ENCODE results near the gene KRT72.

KRT72 gene

DNA sequence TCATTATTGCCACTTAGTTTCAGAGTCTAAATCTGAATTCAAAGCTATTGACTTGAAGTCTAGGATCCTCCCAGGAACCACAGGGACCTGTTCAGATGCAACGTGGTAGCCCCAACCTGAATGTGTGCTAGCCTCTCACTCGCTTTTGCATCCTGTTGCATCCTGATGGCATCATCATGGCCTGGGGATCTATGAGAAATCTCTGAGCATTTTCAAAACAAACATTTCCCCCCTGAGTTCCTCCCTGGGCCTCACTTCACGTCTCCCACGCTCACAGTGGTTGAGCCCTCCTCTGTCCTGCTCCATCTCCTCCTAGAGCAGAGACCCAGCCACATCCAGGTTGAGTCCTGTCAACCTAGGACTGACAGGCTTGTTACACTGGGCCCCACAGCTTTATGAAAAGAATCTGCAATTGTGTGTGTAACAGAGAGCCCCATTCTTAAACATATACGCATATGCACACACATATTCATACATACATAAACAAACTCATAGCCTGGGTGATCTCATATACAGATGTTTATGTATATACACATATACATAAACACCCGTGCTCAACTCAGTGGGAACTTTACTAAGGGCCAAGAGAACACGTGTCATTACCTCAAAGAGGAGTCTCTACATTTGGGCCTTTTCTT lies 5.4 kb upstream of the KRT72 start:
- no peaks in the 10 kb centered on the region for H3F3A ChIP-seq (ENCODE audit: insufficient read depth)
- no peaks in the 10 kb centered on the region for H3K27me3 ChIP-seq (ENCODE audit: low read length)
- TF ChIP-seq, protein P1, sequence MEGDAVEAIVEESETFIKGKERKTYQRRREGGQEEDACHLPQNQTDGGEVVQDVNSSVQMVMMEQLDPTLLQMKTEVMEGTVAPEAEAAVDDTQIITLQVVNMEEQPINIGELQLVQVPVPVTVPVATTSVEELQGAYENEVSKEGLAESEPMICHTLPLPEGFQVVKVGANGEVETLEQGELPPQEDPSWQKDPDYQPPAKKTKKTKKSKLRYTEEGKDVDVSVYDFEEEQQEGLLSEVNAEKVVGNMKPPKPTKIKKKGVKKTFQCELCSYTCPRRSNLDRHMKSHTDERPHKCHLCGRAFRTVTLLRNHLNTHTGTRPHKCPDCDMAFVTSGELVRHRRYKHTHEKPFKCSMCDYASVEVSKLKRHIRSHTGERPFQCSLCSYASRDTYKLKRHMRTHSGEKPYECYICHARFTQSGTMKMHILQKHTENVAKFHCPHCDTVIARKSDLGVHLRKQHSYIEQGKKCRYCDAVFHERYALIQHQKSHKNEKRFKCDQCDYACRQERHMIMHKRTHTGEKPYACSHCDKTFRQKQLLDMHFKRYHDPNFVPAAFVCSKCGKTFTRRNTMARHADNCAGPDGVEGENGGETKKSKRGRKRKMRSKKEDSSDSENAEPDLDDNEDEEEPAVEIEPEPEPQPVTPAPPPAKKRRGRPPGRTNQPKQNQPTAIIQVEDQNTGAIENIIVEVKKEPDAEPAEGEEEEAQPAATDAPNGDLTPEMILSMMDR (IDR thresholded peaks at IDR 0.05; ENCODE audit: insufficient read depth, low read length, poor library complexity, severe bottlenecking): no peak
- TF ChIP-seq EZH2phosphoT487 (conservative IDR thresholded peaks at IDR 0.05; ENCODE audit: low read length): no peak
- H3K9me3 ChIP-seq (ENCODE audit: insufficient read depth, low read length): no peaks in the 10 kb centered on the region
- no peak overlapping the region for H3K4me3 ChIP-seq (ENCODE audit: insufficient read depth, low read length, poor library complexity, severe bottlenecking)
- no peak overlapping the region for H3K27ac ChIP-seq (ENCODE audit: low read depth, low read length)
- H2AFZ ChIP-seq (ENCODE audit: low read depth, low read length, severe bottlenecking): no peak overlapping the region
- no peaks in the 10 kb centered on the region for H4K20me1 ChIP-seq (ENCODE audit: low read depth, low read length)
- no peaks in the 10 kb centered on the region for H3K79me2 ChIP-seq (ENCODE audit: insufficient read depth, low read length)
- no peak overlapping the region for H3K4me2 ChIP-seq (ENCODE audit: low read depth, low read length, poor library complexity, severe bottlenecking)
- H3K9ac ChIP-seq (ENCODE audit: low read length): no peak overlapping the region
- H3K9me2 ChIP-seq (replicated peaks; ENCODE audit: insufficient read depth, low read length): no peaks in the 10 kb centered on the region
- H3K36me3 ChIP-seq (ENCODE audit: low read length): no peaks in the 10 kb centered on the region

DNA sequence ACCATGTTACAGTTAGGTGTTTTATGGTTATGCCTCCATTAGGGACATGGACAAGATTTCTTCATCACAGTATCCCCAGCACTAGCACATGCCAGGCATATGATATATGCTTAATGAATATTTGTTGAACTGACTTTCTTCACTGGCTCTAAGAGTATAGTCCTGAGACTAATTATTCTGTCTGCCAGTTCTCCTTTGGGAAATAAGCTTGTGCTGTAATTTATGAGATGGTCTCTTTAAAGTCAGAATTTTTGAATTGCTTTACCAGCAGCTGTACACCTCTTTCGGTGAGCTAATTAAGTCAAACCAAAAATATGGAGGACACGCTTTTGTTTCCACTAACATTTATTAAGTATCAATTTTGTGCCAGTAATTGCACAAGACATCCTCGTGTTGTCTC lies 4.8 kb upstream of the KRT72 start:
- no peaks in the 10 kb centered on the region for H3K9me3 ChIP-seq (ENCODE audit: insufficient read depth, low read length)
- H2AFZ ChIP-seq (ENCODE audit: low read depth, low read length, severe bottlenecking): no peak overlapping the region
- H3K79me2 ChIP-seq (ENCODE audit: insufficient read depth, low read length): no peaks in the 10 kb centered on the region
- no peaks in the 10 kb centered on the region for H3K36me3 ChIP-seq (ENCODE audit: low read length)
- H3K9ac ChIP-seq (ENCODE audit: low read length): no peak overlapping the region
- no peaks in the 10 kb centered on the region for H3F3A ChIP-seq (ENCODE audit: insufficient read depth)
- H3K4me2 ChIP-seq (ENCODE audit: low read depth, low read length, poor library complexity, severe bottlenecking): no peak overlapping the region
- H3K27ac ChIP-seq (ENCODE audit: low read depth, low read length): no peak overlapping the region
- no peak overlapping the region for H3K4me3 ChIP-seq (ENCODE audit: insufficient read depth, low read length, poor library complexity, severe bottlenecking)
- TF ChIP-seq, protein P1 (IDR thresholded peaks at IDR 0.05; ENCODE audit: insufficient read depth, low read length, poor library complexity, severe bottlenecking): no peak
- TF ChIP-seq EZH2phosphoT487 (conservative IDR thresholded peaks at IDR 0.05; ENCODE audit: low read length): no peak
- H3K9me2 ChIP-seq (replicated peaks; ENCODE audit: insufficient read depth, low read length): no peaks in the 10 kb centered on the region
- H4K20me1 ChIP-seq (ENCODE audit: low read depth, low read length): no peaks in the 10 kb centered on the region
- H3K27me3 ChIP-seq (ENCODE audit: low read length): no peaks in the 10 kb centered on the region

DNA sequence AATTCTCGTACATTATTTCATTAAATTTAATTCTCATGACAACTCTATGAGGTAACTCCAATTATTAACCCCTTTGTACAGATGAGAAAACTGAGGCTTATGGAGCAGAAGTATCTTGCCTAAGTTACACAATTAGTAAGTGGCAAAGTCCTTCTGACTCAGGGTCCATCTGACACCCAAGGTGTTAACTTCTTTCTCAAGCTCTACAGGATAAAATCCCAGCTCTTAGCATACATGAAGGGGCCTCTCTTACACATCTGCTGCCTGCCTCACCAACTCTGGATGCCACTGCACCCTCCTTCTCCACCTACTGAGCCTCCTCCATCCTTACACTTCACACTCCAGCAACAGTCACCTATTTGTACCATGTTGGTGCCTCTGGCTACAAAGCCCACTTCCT lies 4.3 kb upstream of the KRT72 start:
- Histone ChIP-seq H4K20me1 (ENCODE audit: low read depth, low read length) (no peaks in the 10 kb centered on the region), H3K4me3 (ENCODE audit: insufficient read depth, low read length, poor library complexity, severe bottlenecking) (no peak overlapping the region), H3K27ac (ENCODE audit: low read depth, low read length) (no peak overlapping the region), H2AFZ (ENCODE audit: low read depth, low read length, severe bottlenecking) (no peak overlapping the region), H3K9ac (ENCODE audit: low read length) (no peak overlapping the region), H3F3A (ENCODE audit: insufficient read depth) (no peaks in the 10 kb centered on the region), H3K27me3 (ENCODE audit: low read length) (no peaks in the 10 kb centered on the region), H3K79me2 (ENCODE audit: insufficient read depth, low read length) (no peaks in the 10 kb centered on the region), H3K36me3 (ENCODE audit: low read length) (no peaks in the 10 kb centered on the region), H3K9me2 (replicated peaks; ENCODE audit: insufficient read depth, low read length) (no peaks in the 10 kb centered on the region), H3K4me2 (ENCODE audit: low read depth, low read length, poor library complexity, severe bottlenecking) (no peak overlapping the region), H3K9me3 (ENCODE audit: insufficient read depth, low read length) (no peaks in the 10 kb centered on the region)
- no peak for TF ChIP-seq EZH2phosphoT487 (conservative IDR thresholded peaks at IDR 0.05; ENCODE audit: low read length)
- TF ChIP-seq, protein P1 (IDR thresholded peaks at IDR 0.05; ENCODE audit: insufficient read depth, low read length, poor library complexity, severe bottlenecking): no peak
